SH-SY5Y (cell line): Measurements from ENCODE around the gene SLC66A3.

Source experiments
- GATA2 ChIP-seq: IDR thresholded peaks from 2 replicates; pipeline ENCODE4 v1.6.1; 2011; ENCODE audit warnings: mild to moderate bottlenecking, low read depth, low read length
- GATA3 ChIP-seq: IDR thresholded peaks from 2 replicates; pipeline ENCODE4 v1.6.1; 2011; ENCODE audit warnings: low read depth, mild to moderate bottlenecking, low read length, moderate library complexity

DNA sequence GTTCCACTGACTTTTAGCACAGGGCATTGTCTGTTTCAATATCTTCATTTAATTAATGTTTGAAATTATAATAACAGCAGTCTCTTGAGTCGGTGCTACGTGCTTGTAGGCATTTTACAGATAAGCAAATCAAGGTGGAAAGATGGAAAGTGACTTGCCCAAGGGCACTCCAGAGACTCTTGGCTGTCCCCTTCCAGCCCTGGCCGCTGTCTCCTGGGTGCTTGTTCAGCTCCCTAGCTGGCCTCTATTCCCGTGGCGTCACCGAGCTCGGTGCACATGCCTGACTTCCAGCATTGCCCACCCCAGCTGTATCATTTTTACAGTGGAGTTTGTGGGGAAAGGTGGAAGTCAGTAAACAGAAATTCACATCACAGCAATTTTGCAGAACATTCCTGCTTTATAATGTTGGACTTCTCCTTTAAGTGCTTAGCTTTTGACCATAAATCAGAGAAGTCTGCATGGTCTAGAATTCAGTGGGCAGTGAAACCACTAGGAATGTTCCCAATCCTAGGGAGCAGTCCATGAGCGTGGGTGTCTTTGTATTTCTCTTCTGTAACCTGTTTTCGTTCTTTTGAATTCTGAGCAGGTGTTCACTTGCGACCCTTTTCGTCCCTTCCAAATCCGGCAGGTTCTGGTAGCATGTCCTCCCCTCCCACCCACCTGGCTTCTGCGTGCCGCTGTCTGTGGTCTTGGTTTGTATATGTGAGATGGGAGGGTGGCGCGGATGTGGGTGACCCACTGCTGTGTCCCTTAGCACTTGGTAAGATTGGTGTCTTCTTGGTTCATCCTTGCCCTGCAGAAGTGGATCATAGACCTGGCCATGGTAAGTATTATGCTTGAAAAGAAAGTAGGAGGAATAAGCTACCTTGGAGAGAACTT is 8.4 kb downstream of the SLC66A3 start:
- TF ChIP-seq GATA3 (no peak), GATA2 (no peak)
